Activated T-helper 2 cell treated with anti-CD3 and anti-CD28 coated beads, Interferon-gamma antibody, Interleukin-2, Interleukin-4, amounts not matched to agents 10 μg/mL and 5 μg/mL and 100 μg/mL, durations not matched to agents 14 hours and 24 hours and 36 hours (primary cell): ENCODE results near the gene ASIC5. TPM values are rescaled to one million over a fixed set of nuclear protein-coding genes. Genes with fewer than 3 reads are reported as not detected.
"Not testable (repeated sequence)": the region's sequence is repeated elsewhere in the genome, so short reads cannot be mapped to it uniquely, and the experiment has no call there.

Source experiments
- DNase-seq: peaks from one replicate; pipeline ENCODE4 v3.0.0; 2021; ENCODE audit warnings: low spot score
- H3K27ac Mint-ChIP-seq: one replicate; pipeline ENCODE4 v1.8.0; 2021; ENCODE audit warnings: mixed read lengths
- H3K27me3 Mint-ChIP-seq: one replicate; pipeline ENCODE4 v1.8.0; 2021; ENCODE audit warnings: low read depth, mixed read lengths
- H3K36me3 Mint-ChIP-seq: one replicate; pipeline ENCODE4 v1.8.0; 2021; ENCODE audit warnings: low read depth, mixed read lengths
- H3K4me1 Mint-ChIP-seq: one replicate; pipeline ENCODE4 v1.8.0; 2021; ENCODE audit warnings: low read depth, mixed read lengths
- H3K4me3 Mint-ChIP-seq: one replicate; pipeline ENCODE4 v1.8.0; 2021; ENCODE audit warnings: low read depth, mild to moderate bottlenecking, moderate library complexity, mixed read lengths
- H3K9me3 Mint-ChIP-seq: one replicate; pipeline ENCODE4 v1.8.0; 2021; ENCODE audit warnings: mixed read lengths
- intact Hi-C: fragments of 100-400 bp; cut with micrococcal nuclease; formaldehyde crosslinking; loops from one replicate; pipeline ENCODE4 v1.15.1; 2023
- total RNA-seq: library from RNA; stranded (reverse); gene quantifications from 2 replicates; pipeline ENCODE4 v1.2.3, GENCODE V29; 2022

The ASIC5 gene
- total RNA-seq, 1 donor from 2014 or later: not detected

DNA sequence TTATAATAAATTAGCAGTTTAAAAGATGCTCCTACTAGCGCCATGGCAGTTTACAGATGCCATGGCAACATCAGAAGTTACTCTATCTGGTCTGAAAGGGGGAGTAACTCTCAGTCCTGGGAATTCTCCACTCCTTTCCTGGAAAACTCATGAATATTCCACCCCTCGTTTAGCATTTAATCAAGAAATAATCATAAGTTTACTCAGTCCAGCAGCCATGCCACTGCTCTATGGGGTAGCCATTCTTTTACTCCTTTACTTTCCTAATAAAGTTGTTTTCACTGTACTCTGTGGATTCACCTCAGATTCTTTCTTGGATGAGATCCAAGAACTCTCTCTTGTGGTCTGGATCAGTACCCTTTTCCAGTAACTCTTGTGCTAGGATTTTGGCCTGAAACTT, 55.0 kb downstream of the ASIC5 start:
- Mint-ChIP-seq H3K4me1 (no peaks in the 10 kb centered on the region), H3K27me3 (no peaks in the 10 kb centered on the region), H3K9me3 (no peaks in the 10 kb centered on the region), H3K27ac (no peak overlapping the region), H3K4me3 (no peak overlapping the region), H3K36me3 (no peaks in the 10 kb centered on the region)
- intact Hi-C loops: no loop called here
- DNase-seq: no peak

GRCh38 chr4:155809835-155810234, 56.2 kb downstream of the ASIC5 start:
- Mint-ChIP-seq H3K27me3 (no peaks in the 10 kb centered on the region), H3K4me3 (no peak overlapping the region), H3K4me1 (peaks cover 2% of the 10 kb centered on the region), H3K27ac (no peak overlapping the region), H3K9me3 (no peaks in the 10 kb centered on the region), H3K36me3 (no peaks in the 10 kb centered on the region)
- DNase-seq: no peak
- intact Hi-C loops: loop anchor here (1.0 kb wide), 1 partner anchor 143 kb away; the partner anchor contains the start of gene CTSO

GRCh38 chr4:155807021-155807420, 59.1 kb downstream of the ASIC5 start:
- Mint-ChIP-seq H3K36me3 (no peaks in the 10 kb centered on the region), H3K27ac (no peak overlapping the region), H3K4me1 (peaks cover 2% of the 10 kb centered on the region), H3K27me3 (no peaks in the 10 kb centered on the region), H3K4me3 (no peak overlapping the region), H3K9me3 (no peaks in the 10 kb centered on the region)
- intact Hi-C loops: no loop called here
- no peak for DNase-seq

- peaks cover 2% of the 10 kb centered on the region for H3K4me1 Mint-ChIP-seq
- H3K27me3 Mint-ChIP-seq: no peaks in the 10 kb centered on the region
- no peak for DNase-seq
- no peak overlapping the region for H3K4me3 Mint-ChIP-seq
- no peaks in the 10 kb centered on the region for H3K36me3 Mint-ChIP-seq
- H3K9me3 Mint-ChIP-seq: no peaks in the 10 kb centered on the region
- intact Hi-C loops: no loop called here
- no peak overlapping the region for H3K27ac Mint-ChIP-seq
These were observed 61.1 kb downstream of the ASIC5 start for GRCh38 chr4:155805016-155805415.

GRCh38 chr4:155802190-155802959, 63.7 kb downstream of the ASIC5 start:
- Mint-ChIP-seq H3K27me3 (no peaks in the 10 kb centered on the region), H3K4me1 (peaks cover 2% of the 10 kb centered on the region), H3K4me3 (no peak overlapping the region), H3K27ac (no peak overlapping the region), H3K9me3 (no peaks in the 10 kb centered on the region), H3K36me3 (no peaks in the 10 kb centered on the region)
- intact Hi-C loops: no loop called here
- DNase-seq: no peak

DNA sequence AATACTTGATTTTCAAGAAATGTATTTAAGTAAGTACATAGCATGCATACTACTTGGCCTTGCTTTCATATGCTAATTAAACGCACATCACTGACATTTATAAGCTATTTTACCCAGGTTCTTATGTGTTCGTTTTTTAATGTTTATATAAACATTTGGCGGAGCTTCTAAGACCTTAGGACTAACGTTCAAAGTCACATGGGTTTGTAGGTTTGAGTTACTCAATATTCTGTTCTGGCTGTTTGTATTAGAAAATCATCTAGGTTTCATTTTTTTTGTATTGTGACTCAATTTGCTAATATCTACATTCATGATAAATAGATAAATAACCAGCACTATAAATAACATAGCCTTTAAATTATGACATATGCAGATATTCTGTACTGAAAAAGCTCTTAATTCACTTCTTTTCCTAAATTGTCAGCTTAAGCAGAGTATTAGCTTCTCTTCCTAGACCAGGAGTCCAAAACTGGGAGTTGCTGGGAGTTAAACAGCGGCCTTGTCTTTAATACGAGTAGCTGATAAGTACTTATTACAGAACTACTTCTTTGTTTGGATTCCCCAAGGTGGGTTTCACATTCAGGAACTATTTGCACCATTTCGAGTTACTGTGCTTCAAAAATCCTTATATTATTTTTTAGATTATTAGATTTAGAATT, 65.3 kb downstream of the ASIC5 start:
- no peak overlapping the region for H3K27ac Mint-ChIP-seq
- peaks cover 2% of the 10 kb centered on the region for H3K4me1 Mint-ChIP-seq
- H3K27me3 Mint-ChIP-seq: no peaks in the 10 kb centered on the region
- no peak for DNase-seq
- no peaks in the 10 kb centered on the region for H3K36me3 Mint-ChIP-seq
- no peaks in the 10 kb centered on the region for H3K9me3 Mint-ChIP-seq
- no peak overlapping the region for H3K4me3 Mint-ChIP-seq
- intact Hi-C loops: no loop called here

- no peaks in the 10 kb centered on the region for H3K9me3 Mint-ChIP-seq
- no peak overlapping the region for H3K4me3 Mint-ChIP-seq
- H3K36me3 Mint-ChIP-seq: no peaks in the 10 kb centered on the region
- H3K27me3 Mint-ChIP-seq: no peaks in the 10 kb centered on the region
- no peak overlapping the region for H3K27ac Mint-ChIP-seq
- no peak for DNase-seq
- no peaks in the 10 kb centered on the region for H3K4me1 Mint-ChIP-seq
- intact Hi-C loops: no loop called here
These were observed 66.3 kb downstream of the ASIC5 start for GRCh38 chr4:155799794-155800123.

DNA sequence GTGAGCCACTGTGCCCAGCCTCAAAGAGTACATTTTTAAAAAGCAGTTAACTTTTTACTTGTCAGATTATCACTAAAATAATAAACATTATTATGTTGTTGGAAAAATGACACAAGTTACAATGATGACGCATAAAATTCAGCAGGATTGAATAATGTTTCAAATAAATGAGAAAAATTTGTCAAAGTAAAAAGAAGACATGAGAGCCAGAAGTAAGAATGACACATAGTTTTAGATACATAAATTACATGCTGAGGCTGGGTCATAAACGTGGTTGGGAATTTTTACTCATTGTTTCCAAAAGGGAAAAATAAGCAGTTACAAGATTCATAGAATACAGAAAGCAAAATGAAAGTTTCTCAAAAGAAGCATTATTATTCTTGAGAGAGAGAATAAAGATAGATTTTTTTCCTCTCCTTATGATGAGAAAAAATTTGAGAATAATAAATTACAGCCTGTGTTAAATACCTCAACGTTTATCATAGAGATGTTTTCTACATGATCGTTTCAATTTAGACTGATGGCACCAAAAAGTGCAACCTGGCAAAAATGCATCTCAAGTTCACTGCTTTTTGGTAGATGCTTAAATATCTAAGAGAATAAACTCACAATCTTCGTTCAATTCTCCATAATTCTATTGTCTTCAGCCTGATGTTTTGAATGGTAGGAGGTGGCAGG, 66.8 kb downstream of the ASIC5 start:
- H3K36me3 Mint-ChIP-seq: no peaks in the 10 kb centered on the region
- no peaks in the 10 kb centered on the region for H3K9me3 Mint-ChIP-seq
- DNase-seq: no peak
- no peak overlapping the region for H3K27ac Mint-ChIP-seq
- H3K4me3 Mint-ChIP-seq: no peak overlapping the region
- intact Hi-C loops: no loop called here
- H3K27me3 Mint-ChIP-seq: no peaks in the 10 kb centered on the region
- H3K4me1 Mint-ChIP-seq: no peaks in the 10 kb centered on the region

DNA sequence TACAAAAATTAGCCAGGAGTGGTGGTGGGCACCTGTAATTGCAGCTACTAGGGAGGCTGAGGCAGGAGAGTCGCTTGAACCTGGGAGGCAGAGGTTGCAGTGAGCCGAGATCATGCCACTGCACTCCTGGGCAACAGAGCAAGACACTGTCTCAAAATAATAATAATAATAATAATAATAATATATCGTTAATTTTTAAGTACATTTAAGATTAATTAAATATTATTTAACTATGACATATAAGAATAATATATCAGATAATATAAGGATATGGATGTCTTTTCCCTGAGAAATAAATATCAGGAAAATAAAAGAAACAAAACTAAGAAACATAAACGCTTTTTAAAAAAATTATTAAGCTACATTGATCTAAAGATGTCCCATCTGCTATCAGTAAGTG, 68.5 kb downstream of the ASIC5 start:
- H3K27ac Mint-ChIP-seq, DNase-seq, H3K9me3 Mint-ChIP-seq, H3K36me3 Mint-ChIP-seq, H3K4me1 Mint-ChIP-seq, H3K27me3 Mint-ChIP-seq, H3K4me3 Mint-ChIP-seq, intact Hi-C loops: not testable (repeated sequence)

DNA sequence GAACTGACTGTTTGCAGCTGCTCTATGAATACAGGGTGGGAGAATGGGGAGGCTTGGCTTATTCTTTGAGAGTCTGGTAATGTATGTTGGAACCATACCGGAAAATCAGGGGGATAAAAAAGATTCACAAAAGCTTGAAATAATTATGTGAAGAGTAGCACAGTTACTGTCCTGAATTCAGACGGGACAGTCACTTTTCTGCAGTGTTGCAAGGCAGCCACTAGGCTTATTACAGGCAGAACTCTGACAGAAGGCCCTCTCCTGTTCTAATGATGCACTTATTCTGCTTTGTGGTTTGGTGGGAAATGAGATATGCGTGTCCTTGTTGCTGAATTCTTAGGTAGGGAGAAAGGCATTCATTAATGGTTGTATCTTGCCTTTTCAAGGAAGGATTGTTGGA, 70.1 kb downstream of the ASIC5 start:
- Mint-ChIP-seq H3K27ac (no peak overlapping the region), H3K4me3 (no peak overlapping the region), H3K27me3 (no peaks in the 10 kb centered on the region), H3K4me1 (no peaks in the 10 kb centered on the region), H3K36me3 (no peaks in the 10 kb centered on the region), H3K9me3 (no peaks in the 10 kb centered on the region)
- no peak for DNase-seq
- intact Hi-C loops: no loop called here

DNA sequence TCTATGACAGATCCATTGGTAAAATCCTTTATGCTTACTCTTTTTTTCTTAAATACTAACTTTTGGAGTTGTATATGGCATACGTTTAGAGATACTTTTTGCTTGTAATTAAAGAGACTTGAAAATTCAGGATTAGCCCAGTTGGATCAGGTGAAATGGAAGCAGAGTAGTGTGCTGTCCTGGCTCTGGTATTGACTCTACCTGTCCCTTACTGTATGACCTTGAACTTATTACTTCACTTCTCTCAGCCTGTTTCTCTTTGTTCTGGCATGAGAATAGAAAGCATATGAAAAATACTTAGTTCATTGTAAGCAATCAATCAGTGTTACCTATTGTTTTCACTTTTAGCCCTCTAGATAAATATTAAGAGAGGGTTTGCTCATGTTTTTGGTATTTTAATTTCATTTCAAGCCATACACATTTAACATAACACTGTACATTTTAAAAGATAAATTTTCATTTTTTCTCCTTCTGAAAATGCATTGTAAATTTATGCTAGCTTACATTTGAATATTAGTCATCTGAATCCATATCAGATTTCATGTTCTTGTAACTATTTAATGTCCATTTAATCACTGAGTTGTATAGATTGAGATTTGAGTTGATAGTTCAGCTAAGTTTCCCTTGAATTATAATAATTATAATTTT, 71.4 kb downstream of the ASIC5 start:
- H3K27me3 Mint-ChIP-seq: no peaks in the 10 kb centered on the region
- no peaks in the 10 kb centered on the region for H3K4me1 Mint-ChIP-seq
- no peak for DNase-seq
- H3K4me3 Mint-ChIP-seq: no peak overlapping the region
- intact Hi-C loops: no loop called here
- no peaks in the 10 kb centered on the region for H3K36me3 Mint-ChIP-seq
- H3K27ac Mint-ChIP-seq: no peak overlapping the region
- H3K9me3 Mint-ChIP-seq: no peaks in the 10 kb centered on the region

- no peak for DNase-seq
- Mint-ChIP-seq H3K27me3 (no peaks in the 10 kb centered on the region), H3K4me3 (no peak overlapping the region), H3K36me3 (no peaks in the 10 kb centered on the region), H3K27ac (no peak overlapping the region), H3K9me3 (no peaks in the 10 kb centered on the region), H3K4me1 (peaks cover 4% of the 10 kb centered on the region)
- intact Hi-C loops: loop anchor here (5.0 kb wide), 1 partner anchor 413 kb away; the partner anchor contains the start of gene MAP9
These were observed 76.1 kb downstream of the ASIC5 start for GRCh38 chr4:155789982-155790381.

GRCh38 chr4:155789391-155789790, 76.7 kb downstream of the ASIC5 start:
- Mint-ChIP-seq H3K4me3 (no peak overlapping the region), H3K4me1 (peaks cover 4% of the 10 kb centered on the region), H3K9me3 (no peaks in the 10 kb centered on the region), H3K27me3 (no peaks in the 10 kb centered on the region), H3K36me3 (no peaks in the 10 kb centered on the region), H3K27ac (no peak overlapping the region)
- no peak for DNase-seq
- intact Hi-C loops: loop anchor here (5.0 kb wide), 1 partner anchor 412 kb away; the partner anchor contains the start of gene MAP9
